CD14-positive monocyte (primary cell): Measurements from ENCODE around the gene CDH4. TPM values are rescaled to one million over a fixed set of nuclear protein-coding genes. Genes with fewer than 3 reads are reported as not detected.

Experiments
- DNase-seq, 3 donors: peaks; one replicate each; pipeline ENCODE4 v3.0.0-alpha.2; 2011 to 2022
- H2AFZ ChIP-seq: 2 replicates; pipeline ENCODE4 v1.6.0; 2012; ENCODE audit warnings: mild to moderate bottlenecking, low read depth, low read length, inconsistent platforms; ENCODE audit not compliant: insufficient read depth, poor library complexity, severe bottlenecking
- H3K27ac ChIP-seq, 2 donors: 1 replicate in 1 of 2; 2 replicates in 1 of 2; pipeline ENCODE4 v1.5.1; 2012 to 2013; ENCODE audit warnings: low read length in 2 of 2, control low read depth in 1 of 2, inconsistent platforms in 1 of 2, low read depth in 1 of 2, mild to moderate bottlenecking in 1 of 2
- H3K27me3 ChIP-seq, 2 donors: one replicate each; pipeline versions ENCODE4 v1.6.0 to v1.6.1; 2011 to 2013; ENCODE audit warnings: low read length in 2 of 2; ENCODE audit not compliant: control insufficient read depth in 2 of 2, insufficient read depth in 2 of 2
- H3K36me3 ChIP-seq, 2 donors: replicated peaks in 1 of 2; 1 replicate in 1 of 2; 2 replicates in 1 of 2; pipeline versions ENCODE4 v1.5.1 to v1.6.1; 2012 to 2013; ENCODE audit warnings: low read length in 2 of 2, control low read depth in 1 of 2, inconsistent platforms in 1 of 2, mild to moderate bottlenecking in 1 of 2; ENCODE audit not compliant: insufficient read depth in 2 of 2, control insufficient read depth in 1 of 2
- H3K4me1 ChIP-seq, 2 donors: 1 replicate in 1 of 2; 2 replicates in 1 of 2; pipeline versions ENCODE4 v1.5.1 to v1.6.1; 2012 to 2013; ENCODE audit warnings: low read length in 2 of 2, control low read depth in 1 of 2, inconsistent platforms in 1 of 2, mild to moderate bottlenecking in 1 of 2, moderate library complexity in 1 of 2; ENCODE audit not compliant: insufficient read depth in 2 of 2, control insufficient read depth in 1 of 2
- H3K4me2 ChIP-seq: replicated peaks from 2 replicates; pipeline ENCODE3; 2012; ENCODE audit warnings: low read length, moderate library complexity, mild to moderate bottlenecking; ENCODE audit not compliant: poor library complexity, severe bottlenecking; ENCODE audit errors: extremely low read depth
- H3K4me3 ChIP-seq, 3 experiments: fragments of 200-600 bp in 1 of 3; sonication (generic) in 1 of 3; replicated peaks in 1 of 3; 1 replicate in 2 of 3; 2 replicates in 1 of 3; pipeline ENCODE4 v1.5.1; 2011 to 2013; ENCODE audit warnings: low read length in 3 of 3, mild to moderate bottlenecking in 3 of 3, control low read depth in 2 of 3, low read depth in 2 of 3, inconsistent platforms in 1 of 3, moderate library complexity in 1 of 3
- H3K79me2 ChIP-seq: 2 replicates; pipeline ENCODE4 v1.6.0; 2012; ENCODE audit warnings: mild to moderate bottlenecking, control low read depth, inconsistent platforms, low read length, moderate library complexity; ENCODE audit not compliant: insufficient read depth
- H3K9ac ChIP-seq: 2 replicates; pipeline ENCODE4 v1.6.0; 2017; ENCODE audit warnings: low read length, mild to moderate bottlenecking; ENCODE audit not compliant: insufficient read depth, poor library complexity, severe bottlenecking
- H3K9me3 ChIP-seq, 2 donors: replicated peaks in 1 of 2; 1 replicate in 1 of 2; 2 replicates in 1 of 2; pipeline versions ENCODE4 v1.5.1 to v1.6.1; 2012 to 2013; ENCODE audit warnings: low read length in 2 of 2, control low read depth in 1 of 2; ENCODE audit not compliant: control insufficient read depth in 1 of 2, insufficient read depth in 1 of 2
- H4K20me1 ChIP-seq: 2 replicates; pipeline ENCODE4 v1.6.0; 2012; ENCODE audit warnings: mild to moderate bottlenecking, low read length, control low read depth, moderate library complexity; ENCODE audit not compliant: insufficient read depth
- H3K27ac Mint-ChIP-seq, 7 donors: one replicate each; pipeline ENCODE4 v1.8.0; 2020; ENCODE audit warnings: mild to moderate bottlenecking in 7 of 7, mixed read lengths in 7 of 7, moderate library complexity in 6 of 7, inconsistent platforms in 2 of 7
- H3K27me3 Mint-ChIP-seq, 3 donors: one replicate each; pipeline ENCODE4 v1.8.0; 2021 to 2022; ENCODE audit warnings: low read depth in 3 of 3, mild to moderate bottlenecking in 3 of 3, mixed read lengths in 3 of 3, moderate library complexity in 3 of 3, inconsistent platforms in 1 of 3
- H3K36me3 Mint-ChIP-seq, 2 donors: one replicate each; pipeline ENCODE4 v1.8.0; 2020; ENCODE audit warnings: mixed read lengths in 2 of 2, inconsistent platforms in 1 of 2, mild to moderate bottlenecking in 1 of 2
- H3K4me1 Mint-ChIP-seq: one replicate; pipeline ENCODE4 v1.8.0; 2020; ENCODE audit warnings: mild to moderate bottlenecking, mixed read lengths
- H3K4me3 Mint-ChIP-seq, 2 donors: one replicate each; pipeline ENCODE4 v1.8.0; 2020; ENCODE audit warnings: mild to moderate bottlenecking in 2 of 2, mixed read lengths in 2 of 2, moderate library complexity in 1 of 2
- H3K9me3 Mint-ChIP-seq, 7 donors: one replicate each; pipeline ENCODE4 v1.8.0; 2020 to 2022; ENCODE audit warnings: mixed read lengths in 7 of 7, mild to moderate bottlenecking in 6 of 7, moderate library complexity in 6 of 7, inconsistent platforms in 2 of 7
- CTCF ChIP-seq: fragments of 200-600 bp; IDR thresholded peaks from one replicate; pipeline ENCODE4 v1.8.0; 2022; ENCODE audit warnings: antibody characterized with exemption, mild to moderate bottlenecking
- WGBS: methylation state at CpG from one replicate; pipeline ENCODE4 v1.1.5; 2013; ENCODE audit warnings: missing lambda C conversion rate; ENCODE audit not compliant: insufficient coverage; 5-methylcytosine and 5-hydroxymethylcytosine counted together
- intact Hi-C, 2 donors: fragments of 100-400 bp; cut with micrococcal nuclease; formaldehyde crosslinking; loops; one replicate each; pipeline versions ENCODE4 v1.15.0 to v1.15.1; 2023
- polyA plus RNA-seq, 3 donors: library from polyadenylated mRNA; depleted of rRNA in 1 of 3; unstranded in 2 of 3; stranded (reverse) in 1 of 3; fragments of 300-500 nt in 2 of 3; fragments of >200 nt in 1 of 3; fragmentation: Illumina TruSeq in 2 of 3; gene quantifications; 1 replicate in 2 of 3; 2 replicates in 1 of 3; pipeline ENCODE4 v1.2.3, GENCODE V29; 2012 to 2021

Gene CDH4
- polyA plus RNA-seq, 3 donors, result not detected

GRCh38 chr20:61705386-61706258, 453.6 kb downstream of the CDH4 start:
- H3K4me1 Mint-ChIP-seq, result no peaks in the 10 kb centered on the region
- intact Hi-C loops, result no loop called here
- no peak overlapping the region for H3K4me3 ChIP-seq

More at GRCh38 chr20:61705386-61706258, 453.6 kb downstream of the CDH4 start:
- H3K4me2 ChIP-seq, result no peak overlapping the region
- TF ChIP-seq CTCF, result no peak
- no peaks in the 10 kb centered on the region for H3K79me2 ChIP-seq
- DNase-seq, result no peak
- 86% methylated on average over 20 of the region's 26 CpGs for WGBS
- no peak overlapping the region for H3K9ac ChIP-seq
- Mint-ChIP-seq H3K36me3 (no peaks in the 10 kb centered on the region), H3K4me3 (no peak overlapping the region), H3K27ac (no peak overlapping the region), H3K27me3 (peaks cover 0 to 2% (median 1%) of the 10 kb centered on the region in 3 donors), H3K9me3 (peaks cover 0 to 83% (median 67%) of the 10 kb centered on the region in 7 donors)
- H4K20me1 ChIP-seq, result no peaks in the 10 kb centered on the region
- H3K27ac ChIP-seq, result no peak overlapping the region
- H3K4me1 ChIP-seq, result no peaks in the 10 kb centered on the region
- H3K27me3 ChIP-seq, result no peaks in the 10 kb centered on the region
- no peak overlapping the region for H2AFZ ChIP-seq
- H3K36me3 ChIP-seq, result no peaks in the 10 kb centered on the region
- peaks cover 8 to 99% of the 10 kb centered on the region in 2 donors for H3K9me3 ChIP-seq
